ENCODE data around the gene PPP5C.
A peak's percentile ranks its signal among the peaks of the same experiment; 100 is the strongest.

The PPP5C gene

DNA sequence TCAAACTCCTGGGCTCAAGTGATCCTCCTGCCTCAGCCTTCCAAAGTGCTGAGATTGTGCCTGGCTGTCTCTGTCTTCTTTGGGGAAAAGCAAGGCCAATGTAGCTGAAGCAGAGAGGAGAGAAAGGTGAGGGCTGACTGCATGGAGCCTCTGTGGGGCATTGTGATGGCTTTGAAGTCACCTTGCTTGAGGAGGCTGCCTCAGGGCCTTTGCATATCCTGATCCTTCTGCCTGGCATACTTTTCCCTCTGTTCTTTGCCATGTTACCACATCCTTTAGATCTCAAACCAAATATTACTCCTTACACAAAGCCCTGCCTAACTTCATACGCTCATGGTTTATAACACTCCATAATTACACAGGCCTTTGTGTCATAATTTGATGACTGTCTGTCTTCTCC, 9.4 kb upstream of the PPP5C start:
- FAIRE-seq: no peak

GRCh38 chr19:46339446-46339845, 7.4 kb upstream of the PPP5C start:
- no peak for FAIRE-seq

GRCh38 chr19:46340051-46340659, 6.7 kb upstream of the PPP5C start:
- no peak for FAIRE-seq

- no peak for FAIRE-seq
Observed at GRCh38 chr19:46341937-46342336, 5.0 kb upstream of the PPP5C start.

GRCh38 chr19:46344363-46344762, 2.5 kb upstream of the PPP5C start:
- no peak for FAIRE-seq

DNA sequence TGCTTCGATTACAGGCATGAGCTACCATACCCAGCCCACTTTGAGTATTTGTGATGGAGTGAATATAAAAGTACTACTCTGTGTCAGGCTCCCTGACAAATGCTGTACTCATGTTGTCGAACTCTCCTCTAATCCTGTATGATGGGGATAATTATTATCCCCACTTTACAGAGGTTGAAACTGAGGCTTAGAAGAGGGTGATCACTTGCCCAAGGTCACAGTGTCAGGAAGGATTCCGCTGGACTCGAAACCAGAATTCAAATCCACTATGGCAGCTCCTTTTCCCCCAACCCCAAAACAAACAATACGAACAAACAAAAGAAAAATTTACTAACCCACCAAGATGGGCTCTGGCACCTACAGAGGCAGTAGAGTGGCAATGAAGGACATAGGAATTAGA, 1.7 kb upstream of the PPP5C start:
- no peak for FAIRE-seq

GRCh38 chr19:46347572-46347883, 641 bp downstream of the PPP5C start:
- FAIRE-seq: no peak

- FAIRE-seq: no peak
Observed at GRCh38 chr19:46347985-46348384, 1.1 kb downstream of the PPP5C start.

DNA sequence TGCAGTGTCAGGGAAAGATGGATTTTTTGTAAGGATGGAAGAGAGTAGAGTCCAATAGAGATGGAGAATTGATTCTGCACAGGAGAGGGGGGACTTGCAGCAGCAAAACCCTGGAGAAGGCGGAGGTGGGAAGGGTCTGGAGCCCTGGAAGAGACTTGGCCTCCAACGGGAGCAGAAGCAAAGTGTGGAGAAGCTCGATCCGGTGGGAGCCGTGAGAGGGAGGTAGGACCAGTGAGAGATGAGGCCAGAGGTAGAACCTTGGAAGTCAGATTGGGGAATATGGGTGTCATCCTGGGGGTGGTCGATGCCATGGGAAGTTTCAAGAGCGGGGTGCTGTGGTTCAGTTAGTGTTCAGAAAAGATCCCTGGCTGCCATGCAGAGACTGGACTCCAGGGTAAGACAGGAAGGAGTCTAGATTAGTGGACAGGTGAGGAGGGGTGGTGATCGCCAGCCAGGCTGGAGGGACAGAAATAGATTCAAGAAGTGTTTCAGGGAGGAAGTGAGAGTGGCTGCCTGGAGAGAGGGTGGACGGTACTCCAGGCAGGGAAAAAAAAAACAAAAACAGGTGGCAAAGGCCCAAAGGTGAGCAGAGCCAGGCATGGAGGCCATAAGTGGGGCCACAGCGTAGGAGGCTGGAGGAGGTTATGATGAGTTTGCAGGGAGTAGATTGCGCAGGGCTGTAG, 2.6 kb downstream of the PPP5C start:
- no peak for FAIRE-seq

DNA sequence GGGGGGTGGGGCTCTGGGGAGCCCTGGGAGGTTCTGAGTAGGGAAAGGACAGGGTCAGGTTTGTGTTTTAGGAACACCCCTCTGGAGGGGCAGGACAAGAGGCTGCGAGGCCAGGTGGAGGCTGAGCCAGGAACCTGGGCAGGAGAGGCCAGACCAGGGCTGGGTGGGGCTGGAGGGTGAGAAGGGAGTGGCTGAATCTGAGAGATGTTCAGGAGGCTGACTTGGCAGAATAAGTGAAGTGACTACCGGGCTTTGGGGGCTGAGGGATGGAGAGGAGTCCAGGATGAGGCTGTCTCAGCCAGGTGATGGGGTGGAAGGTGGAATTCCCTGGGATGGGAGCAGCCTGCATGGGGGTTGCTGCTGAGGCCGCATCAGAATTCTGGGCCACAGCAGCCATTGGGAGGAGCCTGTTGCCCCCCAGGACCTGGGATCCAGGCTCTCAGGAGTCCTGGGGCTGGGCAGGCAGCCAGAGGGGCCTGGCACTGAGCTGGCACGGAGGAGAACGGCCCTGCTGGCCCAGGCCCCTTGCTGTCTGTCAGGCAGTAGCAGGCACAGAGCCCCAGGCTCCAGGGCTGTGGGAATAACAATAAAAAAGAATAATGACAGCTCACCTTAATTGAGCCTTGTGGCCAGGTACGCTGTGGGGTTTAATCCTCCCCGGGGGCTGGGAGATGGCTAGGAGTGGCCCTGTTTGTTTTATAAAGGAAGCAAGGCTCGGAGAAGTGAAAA, 3.3 kb downstream of the PPP5C start:
- no peak for FAIRE-seq

GRCh38 chr19:46350758-46351159, 3.9 kb downstream of the PPP5C start:
- no peak for FAIRE-seq

- FAIRE-seq: no peak
Observed at GRCh38 chr19:46351241-46352041, 4.6 kb downstream of the PPP5C start.

DNA sequence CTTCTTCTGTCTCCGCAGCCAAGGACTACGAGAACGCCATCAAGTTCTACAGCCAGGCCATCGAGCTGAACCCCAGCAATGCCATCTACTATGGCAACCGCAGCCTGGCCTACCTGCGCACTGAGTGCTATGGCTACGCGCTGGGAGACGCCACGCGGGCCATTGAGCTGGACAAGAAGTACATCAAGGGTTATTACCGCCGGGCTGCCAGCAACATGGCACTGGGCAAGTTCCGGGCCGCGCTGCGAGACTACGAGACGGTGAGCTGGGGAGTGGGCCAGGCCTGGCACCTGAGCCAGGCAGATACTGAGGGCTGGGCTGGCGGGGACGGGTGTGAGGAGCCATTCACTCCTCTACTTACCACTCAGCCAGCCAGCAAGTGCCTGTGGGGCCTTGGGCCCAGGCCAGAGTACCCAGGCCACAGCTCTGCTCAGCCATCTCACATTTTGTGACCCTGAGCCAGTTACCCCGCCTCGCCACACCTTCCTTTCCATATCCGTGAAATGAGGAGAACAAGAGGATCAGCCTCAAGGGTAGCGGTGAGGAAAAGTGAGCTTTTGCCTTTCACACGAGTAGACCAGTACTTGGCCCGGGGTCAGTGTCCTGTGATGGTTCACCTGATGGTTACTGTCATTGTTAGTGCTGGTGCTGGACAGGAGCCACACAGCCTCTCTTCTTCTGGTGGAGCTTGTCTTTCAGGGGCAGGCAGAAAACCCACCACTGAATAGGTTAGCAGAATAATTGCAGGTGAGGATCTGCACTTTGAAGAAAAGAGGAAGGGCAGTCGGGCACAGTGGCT, 7.0 kb downstream of the PPP5C start:
- FAIRE-seq: no peak

DNA sequence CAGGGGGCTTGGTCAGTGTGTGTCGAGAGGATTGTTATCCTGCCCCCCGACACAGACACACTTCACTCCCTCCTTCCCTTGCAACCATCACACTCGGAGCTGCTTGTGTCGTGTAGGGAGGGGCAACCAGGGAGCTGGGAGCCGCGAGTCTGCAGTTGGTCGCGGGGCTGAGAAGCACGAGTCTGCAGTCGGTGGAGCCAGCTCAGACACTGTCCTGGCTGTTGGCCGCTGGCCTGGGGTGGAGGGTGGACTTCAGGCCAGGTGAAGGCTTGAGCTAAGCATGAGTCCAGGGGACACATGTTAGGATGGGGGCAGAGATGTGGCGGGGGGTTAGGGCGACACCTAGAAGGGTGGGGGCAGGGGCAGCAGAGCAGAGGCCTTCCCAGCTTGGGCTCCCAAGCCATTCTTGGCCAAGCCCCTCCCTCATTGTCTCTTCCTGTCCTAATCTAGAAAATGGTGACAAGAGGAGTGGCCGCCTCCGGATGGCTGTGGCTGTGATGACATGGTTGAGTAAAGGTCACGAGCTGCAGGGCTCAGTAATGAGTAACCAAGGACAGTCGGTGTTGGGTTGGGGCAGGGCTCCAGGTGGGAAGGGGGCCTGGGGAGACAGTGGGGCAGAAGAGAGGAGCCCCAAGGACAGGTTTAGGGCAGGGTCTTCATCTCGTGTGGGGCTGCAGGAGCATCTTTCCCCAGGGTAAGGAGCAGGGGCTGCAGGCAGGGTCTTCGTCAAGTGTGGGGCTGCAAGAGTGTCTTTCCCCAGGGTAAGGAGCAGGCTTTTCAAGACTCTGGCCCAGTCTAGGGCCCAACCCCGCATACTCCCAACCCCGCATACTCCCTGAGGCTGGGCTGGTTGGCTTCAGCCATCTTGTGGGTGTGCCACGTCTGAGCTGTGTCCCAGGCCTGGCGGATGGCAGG, 8.6 kb downstream of the PPP5C start:
- FAIRE-seq: no peak

DNA sequence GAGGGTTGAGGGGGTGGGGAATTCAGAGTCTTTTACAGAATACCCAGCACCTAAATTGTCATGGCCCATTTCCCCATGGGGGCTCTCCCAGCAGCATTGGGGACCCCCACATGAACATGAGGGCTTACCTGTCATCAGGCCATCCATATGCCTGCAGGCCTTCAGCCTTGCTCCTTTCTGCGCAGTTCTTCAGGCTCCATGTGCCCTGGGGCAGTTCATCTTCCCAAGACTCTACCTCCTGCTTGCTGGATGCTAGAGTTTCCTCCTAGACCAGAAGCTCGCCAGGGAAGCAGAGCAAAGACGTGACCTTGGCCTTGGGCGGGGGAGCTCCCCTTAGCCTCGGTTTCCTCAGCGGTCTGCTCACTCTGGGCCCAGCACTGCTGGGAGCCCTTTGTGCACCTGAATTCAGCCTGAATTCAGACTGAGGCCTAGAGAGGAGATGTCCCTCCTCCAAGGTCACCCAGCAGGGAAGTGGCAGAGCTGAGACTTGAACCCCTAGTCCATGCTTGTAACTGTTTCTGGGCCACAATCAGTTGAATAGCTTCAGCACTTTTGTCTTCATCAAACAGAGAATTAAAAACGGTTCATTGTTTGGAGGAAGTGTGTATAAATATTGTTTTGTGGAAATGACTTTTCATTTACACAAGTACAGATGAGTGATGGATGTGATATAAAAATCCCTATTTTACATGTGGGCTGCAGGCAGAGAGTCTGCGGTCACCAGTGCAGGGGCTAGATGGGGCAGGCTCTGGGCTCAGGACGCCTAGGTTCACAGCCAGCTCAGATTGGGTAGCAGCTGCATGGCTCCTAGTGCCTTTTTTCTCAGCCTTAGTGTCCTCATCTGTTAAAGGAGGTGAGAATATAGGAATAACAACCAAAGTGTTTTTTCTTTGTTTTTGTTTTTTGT, 9.5 kb downstream of the PPP5C start:
- FAIRE-seq: no peak

DNA sequence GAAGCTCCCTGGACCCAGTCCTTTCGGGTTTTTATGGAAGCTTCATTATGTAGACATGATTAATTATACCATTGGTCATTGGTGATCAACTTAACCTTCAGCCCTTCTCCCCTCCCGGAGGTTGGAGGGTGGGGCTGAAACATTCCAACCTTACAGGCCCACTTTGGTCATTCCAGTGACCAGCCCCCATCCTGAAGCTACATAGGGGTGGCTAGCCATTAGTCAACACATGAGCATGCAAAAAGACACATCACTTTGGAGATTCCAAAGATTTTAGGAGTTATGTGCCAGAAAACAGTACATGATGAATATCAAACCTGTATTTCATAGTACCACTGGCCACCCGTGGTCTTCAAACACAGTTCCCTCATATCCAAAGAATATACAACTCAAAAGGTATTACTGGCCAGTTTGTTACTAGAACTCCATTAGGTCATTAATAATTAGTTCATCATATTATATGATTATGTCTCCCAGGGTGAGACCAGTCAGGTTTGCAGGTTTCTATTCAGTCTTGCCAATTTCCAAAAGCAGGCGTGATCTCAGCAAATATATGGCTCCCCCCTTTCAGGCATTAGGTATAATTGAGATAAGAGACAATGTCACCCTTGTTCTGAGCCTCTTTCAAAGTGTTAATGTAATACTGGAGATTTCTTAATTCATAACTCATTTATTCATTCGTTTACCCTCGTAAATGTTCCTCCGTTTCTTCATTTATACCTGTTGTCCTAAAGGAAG, 11.1 kb downstream of the PPP5C start:
- no peak for FAIRE-seq

DNA sequence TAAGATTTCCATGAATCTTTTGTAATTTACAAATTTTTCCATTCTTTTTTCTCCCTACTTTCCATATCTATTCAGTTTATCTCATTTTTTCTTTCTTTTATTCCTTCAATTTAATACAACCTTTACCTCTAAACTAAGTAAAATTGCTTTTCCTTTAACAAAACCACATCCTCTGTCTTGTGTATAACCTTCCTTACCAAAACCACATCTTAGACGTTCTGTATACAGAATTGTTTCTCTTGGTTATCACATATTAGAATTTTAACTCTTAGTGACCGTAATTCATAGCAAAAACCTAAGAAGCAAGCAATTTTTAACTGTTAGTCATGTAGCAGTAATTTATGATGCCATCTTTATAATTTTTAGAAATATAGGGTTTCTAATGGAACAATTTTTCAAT, 15.0 kb downstream of the PPP5C start:
- FAIRE-seq: peak; percentile 29

DNA sequence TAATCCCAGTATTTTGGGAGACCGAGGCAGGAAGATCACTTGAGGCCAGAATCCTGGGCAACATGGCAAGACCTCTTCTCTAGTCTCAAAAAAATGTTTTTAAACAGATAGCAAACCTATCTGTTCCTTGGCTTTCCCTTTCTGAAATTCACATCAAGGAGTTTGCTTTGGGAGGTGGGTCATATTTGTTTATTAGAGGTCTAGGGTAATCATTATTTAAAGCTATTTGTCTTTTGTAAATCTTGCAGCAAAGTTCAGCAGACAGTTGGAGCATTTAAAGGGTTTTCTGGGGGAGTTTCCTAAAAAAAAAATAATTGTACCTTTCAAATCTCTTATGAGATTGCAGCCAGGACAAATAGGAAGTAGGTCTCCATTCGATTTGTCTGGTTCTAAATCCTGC, 17.5 kb downstream of the PPP5C start:
- no peak for FAIRE-seq

DNA sequence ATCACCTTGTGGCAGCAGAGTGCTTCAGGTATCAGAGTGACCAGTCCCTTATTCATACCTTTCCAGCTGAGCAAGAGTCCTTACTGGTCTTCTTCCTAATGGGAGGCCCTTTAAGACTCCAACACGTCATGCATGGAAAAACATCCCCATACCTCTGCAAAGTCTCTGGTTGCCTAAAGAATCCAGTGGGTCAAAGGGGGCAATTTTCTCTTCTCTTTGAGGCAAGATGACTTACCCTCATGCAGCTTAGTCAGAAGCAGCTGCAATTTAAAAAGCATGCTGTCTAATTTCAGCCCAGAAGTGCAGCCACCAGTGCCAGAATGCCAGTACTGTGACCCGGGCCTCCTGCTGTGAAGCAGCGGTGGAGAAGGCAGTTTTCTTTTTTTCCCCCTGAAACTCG, 18.7 kb downstream of the PPP5C start:
- no peak for FAIRE-seq

Data from endometrium (tissue), 2 donors.